Natural killer cell (primary cell): ENCODE measurements around the gene LCAT. TPM values are rescaled to one million over a fixed set of nuclear protein-coding genes. Genes with fewer than 3 reads are reported as not detected.
A peak's percentile ranks its signal among the peaks of the same experiment; 100 is the strongest.

ENCODE experiments used
- ATAC-seq, 3 donors: fragments of 150-1000 bp in 2 of 3; fragments of 200-7000 bp in 1 of 3; cut with Tn5 transposase; 1 replicate in 1 of 3; 2 replicates in 2 of 3; pipeline ENCODE4 v1.10.0; 2021; ENCODE audit warnings: mild to moderate bottlenecking in 2 of 3, moderate library complexity in 2 of 3
- DNase-seq, 2 donors: peaks; one replicate each; pipeline versions ENCODE4 v3.0.0 to v3.0.0-alpha.2; 2013 to 2021; ENCODE audit warnings: mixed read lengths in 1 of 2
- H3K27ac ChIP-seq: one replicate; pipeline ENCODE4 v1.5.1; 2013; ENCODE audit warnings: mild to moderate bottlenecking, low read length
- H3K27me3 ChIP-seq: one replicate; pipeline ENCODE4 v1.6.1; 2013; ENCODE audit warnings: low read length; ENCODE audit not compliant: control insufficient read depth, insufficient read depth
- H3K36me3 ChIP-seq: one replicate; pipeline ENCODE4 v1.6.1; 2013; ENCODE audit warnings: low read length; ENCODE audit not compliant: control insufficient read depth, insufficient read depth
- H3K4me1 ChIP-seq: one replicate; pipeline ENCODE4 v1.6.1; 2013; ENCODE audit warnings: low read length; ENCODE audit not compliant: control insufficient read depth, insufficient read depth
- H3K4me3 ChIP-seq: one replicate; pipeline ENCODE4 v1.5.1; 2013; ENCODE audit warnings: low read length
- H3K9me3 ChIP-seq: one replicate; pipeline ENCODE4 v1.6.1; 2013; ENCODE audit warnings: low read length; ENCODE audit not compliant: control insufficient read depth, insufficient read depth
- H3K27ac Mint-ChIP-seq, 2 donors: one replicate each; pipeline ENCODE4 v1.8.0; 2022; ENCODE audit warnings: mild to moderate bottlenecking in 2 of 2, mixed read lengths in 2 of 2, moderate library complexity in 1 of 2
- H3K27me3 Mint-ChIP-seq, 2 donors: one replicate each; pipeline ENCODE4 v1.8.0; 2022; ENCODE audit warnings: low read depth in 2 of 2, mixed read lengths in 2 of 2
- H3K36me3 Mint-ChIP-seq: one replicate; pipeline ENCODE4 v1.8.0; 2022; ENCODE audit warnings: mixed read lengths
- H3K4me1 Mint-ChIP-seq, 2 donors: one replicate each; pipeline ENCODE4 v1.8.0; 2022; ENCODE audit warnings: mixed read lengths in 2 of 2
- H3K4me3 Mint-ChIP-seq: one replicate; pipeline ENCODE4 v1.8.0; 2022; ENCODE audit warnings: mild to moderate bottlenecking, moderate library complexity, mixed read lengths
- H3K9me3 Mint-ChIP-seq, 2 donors: one replicate each; pipeline ENCODE4 v1.8.0; 2022; ENCODE audit warnings: mixed read lengths in 2 of 2
- WGBS: methylation state at CpG from one replicate; pipeline ENCODE4 v1.1.7; 2013; ENCODE audit warnings: missing lambda C conversion rate; ENCODE audit not compliant: insufficient coverage; 5-methylcytosine and 5-hydroxymethylcytosine counted together
- intact Hi-C: fragments of 100-400 bp; cut with micrococcal nuclease; formaldehyde crosslinking; loops from one replicate; pipeline ENCODE4 v1.14.2; 2022
- total RNA-seq, 4 donors: library from RNA; stranded (reverse); fragments of 120-200 nt in 1 of 4; gene quantifications; one replicate each; pipeline versions ENCODE4 v1.2.3 to v1.2.4, GENCODE V29; 2013 to 2022
- TF ChIP-seq, protein P1 (sequence below): fragments of 200-600 bp; IDR thresholded peaks from one replicate; pipeline ENCODE4 v1.8.0; 2022; ENCODE audit warnings: antibody characterized with exemption

LCAT gene
- total RNA-seq, 3 donors from 2014 or later (not counting 1 experiment from before 2014, with no cell fraction given): 7.1 to 12.4 (median 11.5) TPM

GRCh38 chr16:67901734-67902133 lies 42.2 kb downstream of the LCAT start:
- Histone ChIP-seq H3K4me1 (no peaks in the 10 kb centered on the region), H3K27me3 (no peaks in the 10 kb centered on the region), H3K27ac (no peak overlapping the region), H3K4me3 (no peak overlapping the region), H3K36me3 (peaks cover 5% of the 10 kb centered on the region), H3K9me3 (no peaks in the 10 kb centered on the region)
- Mint-ChIP-seq H3K36me3 (no peaks in the 10 kb centered on the region), H3K4me3 (no peak overlapping the region), H3K27ac (no peak overlapping the region), H3K9me3 (no peaks in the 10 kb centered on the region), H3K27me3 (no peaks in the 10 kb centered on the region), H3K4me1 (peaks cover 9 to 28% of the 10 kb centered on the region in 2 donors)
- TF ChIP-seq, protein P1, sequence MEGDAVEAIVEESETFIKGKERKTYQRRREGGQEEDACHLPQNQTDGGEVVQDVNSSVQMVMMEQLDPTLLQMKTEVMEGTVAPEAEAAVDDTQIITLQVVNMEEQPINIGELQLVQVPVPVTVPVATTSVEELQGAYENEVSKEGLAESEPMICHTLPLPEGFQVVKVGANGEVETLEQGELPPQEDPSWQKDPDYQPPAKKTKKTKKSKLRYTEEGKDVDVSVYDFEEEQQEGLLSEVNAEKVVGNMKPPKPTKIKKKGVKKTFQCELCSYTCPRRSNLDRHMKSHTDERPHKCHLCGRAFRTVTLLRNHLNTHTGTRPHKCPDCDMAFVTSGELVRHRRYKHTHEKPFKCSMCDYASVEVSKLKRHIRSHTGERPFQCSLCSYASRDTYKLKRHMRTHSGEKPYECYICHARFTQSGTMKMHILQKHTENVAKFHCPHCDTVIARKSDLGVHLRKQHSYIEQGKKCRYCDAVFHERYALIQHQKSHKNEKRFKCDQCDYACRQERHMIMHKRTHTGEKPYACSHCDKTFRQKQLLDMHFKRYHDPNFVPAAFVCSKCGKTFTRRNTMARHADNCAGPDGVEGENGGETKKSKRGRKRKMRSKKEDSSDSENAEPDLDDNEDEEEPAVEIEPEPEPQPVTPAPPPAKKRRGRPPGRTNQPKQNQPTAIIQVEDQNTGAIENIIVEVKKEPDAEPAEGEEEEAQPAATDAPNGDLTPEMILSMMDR: no peak
- ATAC-seq (no peak), DNase-seq (no peak)
- WGBS: 98% methylated on average over 5 of the region's 5 CpGs
- intact Hi-C loops: no loop called here

GRCh38 chr16:67897231-67897630 lies 46.7 kb downstream of the LCAT start:
- no peaks in the 10 kb centered on the region for H3K27me3 ChIP-seq
- H3K27ac Mint-ChIP-seq: peak overlapping the region in 1 of 2 donors; percentile 63
- H3K9me3 Mint-ChIP-seq: no peaks in the 10 kb centered on the region
- 96% methylated on average over 3 of the region's 3 CpGs for WGBS
- peaks cover 2% of the 10 kb centered on the region for H3K36me3 ChIP-seq
- TF ChIP-seq, protein P1: no peak
- no peaks in the 10 kb centered on the region for H3K36me3 Mint-ChIP-seq
- peaks cover 17% of the 10 kb centered on the region for H3K4me1 ChIP-seq
- H3K27me3 Mint-ChIP-seq: no peaks in the 10 kb centered on the region
- no peak overlapping the region for H3K27ac ChIP-seq
- H3K4me1 Mint-ChIP-seq: peaks cover 31 to 41% of the 10 kb centered on the region in 2 donors
- ATAC-seq: no peak
- intact Hi-C loops: no loop called here
- no peak overlapping the region for H3K4me3 Mint-ChIP-seq
- no peaks in the 10 kb centered on the region for H3K9me3 ChIP-seq
- H3K4me3 ChIP-seq: no peak overlapping the region
- DNase-seq: no peak

GRCh38 chr16:67893743-67894399 lies 50.0 kb downstream of the LCAT start:
- ATAC-seq: no peak

More at GRCh38 chr16:67893743-67894399, 50.0 kb downstream of the LCAT start:
- peak overlapping the region; percentile 91 to 95 for H3K27ac Mint-ChIP-seq
- no peaks in the 10 kb centered on the region for H3K27me3 Mint-ChIP-seq
- Histone ChIP-seq H3K27ac (peak overlapping the region; percentile 83), H3K9me3 (no peaks in the 10 kb centered on the region), H3K27me3 (no peaks in the 10 kb centered on the region), H3K4me3 (peak overlapping the region; percentile 65), H3K4me1 (peaks cover 17% of the 10 kb centered on the region), H3K36me3 (no peaks in the 10 kb centered on the region)
- H3K4me3 Mint-ChIP-seq: peak overlapping the region; percentile 96
- TF ChIP-seq, protein P1: no peak
- 40% methylated on average over 14 of the region's 14 CpGs for WGBS
- H3K36me3 Mint-ChIP-seq: no peaks in the 10 kb centered on the region
- peak in 1 of 2 donors; percentile 37 for DNase-seq
- H3K4me1 Mint-ChIP-seq: peaks cover 28 to 31% of the 10 kb centered on the region in 2 donors
- H3K9me3 Mint-ChIP-seq: no peaks in the 10 kb centered on the region
- intact Hi-C loops: loop anchor here (1.0 to 2.0 kb wide), 3 partner anchors 21 to 48 kb away; partner anchors contain the start of genes EDC4, NUTF2 and PSMB10
